ENCODE data around the gene CHAF1B. TPM values are rescaled to one million over a fixed set of nuclear protein-coding genes. Genes with fewer than 3 reads are reported as not detected.

The CHAF1B gene
- total RNA-seq, 4 donors from 2014 or later, result 1.2 to 3.9 (median 2.6) TPM

DNA sequence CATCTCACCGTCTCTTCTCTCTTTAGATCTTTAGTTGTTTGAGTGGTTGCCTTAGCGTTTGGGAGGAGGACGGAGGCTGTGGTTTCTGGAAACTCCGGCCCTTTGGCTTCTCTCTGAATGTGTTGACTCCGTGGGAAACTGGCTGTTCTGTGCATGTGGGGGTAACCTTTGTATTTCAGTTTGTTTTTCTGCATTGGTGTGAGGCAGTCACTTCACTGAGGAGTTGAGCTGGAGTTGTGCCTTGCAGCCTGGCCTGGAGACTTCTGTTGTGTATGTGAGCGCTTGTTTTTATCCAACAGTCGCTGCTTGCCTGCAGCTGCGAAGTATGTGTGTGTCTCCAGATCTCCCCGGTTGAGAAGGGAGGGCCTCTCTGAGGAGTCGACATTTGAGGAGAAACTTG lies 61.1 kb downstream of the CHAF1B start:
- DNase-seq (ENCODE audit: low spot score in 2 of 2), result no peak
- Histone ChIP-seq H3K36me3 (no peaks in the 10 kb centered on the region), H3K4me3 (no peak overlapping the region), H3K4me1 (no peaks in the 10 kb centered on the region), H3K9me3 (no peaks in the 10 kb centered on the region), H3K27ac (no peak overlapping the region), H3K27me3 (no peaks in the 10 kb centered on the region)
- no peak for TF ChIP-seq POLR2A (IDR thresholded peaks at IDR 0.05)
- TF ChIP-seq, protein P1, sequence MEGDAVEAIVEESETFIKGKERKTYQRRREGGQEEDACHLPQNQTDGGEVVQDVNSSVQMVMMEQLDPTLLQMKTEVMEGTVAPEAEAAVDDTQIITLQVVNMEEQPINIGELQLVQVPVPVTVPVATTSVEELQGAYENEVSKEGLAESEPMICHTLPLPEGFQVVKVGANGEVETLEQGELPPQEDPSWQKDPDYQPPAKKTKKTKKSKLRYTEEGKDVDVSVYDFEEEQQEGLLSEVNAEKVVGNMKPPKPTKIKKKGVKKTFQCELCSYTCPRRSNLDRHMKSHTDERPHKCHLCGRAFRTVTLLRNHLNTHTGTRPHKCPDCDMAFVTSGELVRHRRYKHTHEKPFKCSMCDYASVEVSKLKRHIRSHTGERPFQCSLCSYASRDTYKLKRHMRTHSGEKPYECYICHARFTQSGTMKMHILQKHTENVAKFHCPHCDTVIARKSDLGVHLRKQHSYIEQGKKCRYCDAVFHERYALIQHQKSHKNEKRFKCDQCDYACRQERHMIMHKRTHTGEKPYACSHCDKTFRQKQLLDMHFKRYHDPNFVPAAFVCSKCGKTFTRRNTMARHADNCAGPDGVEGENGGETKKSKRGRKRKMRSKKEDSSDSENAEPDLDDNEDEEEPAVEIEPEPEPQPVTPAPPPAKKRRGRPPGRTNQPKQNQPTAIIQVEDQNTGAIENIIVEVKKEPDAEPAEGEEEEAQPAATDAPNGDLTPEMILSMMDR (IDR thresholded peaks at IDR 0.05), result no peak
- 70% methylated on average over 10 of the region's 10 CpGs for WGBS

DNA sequence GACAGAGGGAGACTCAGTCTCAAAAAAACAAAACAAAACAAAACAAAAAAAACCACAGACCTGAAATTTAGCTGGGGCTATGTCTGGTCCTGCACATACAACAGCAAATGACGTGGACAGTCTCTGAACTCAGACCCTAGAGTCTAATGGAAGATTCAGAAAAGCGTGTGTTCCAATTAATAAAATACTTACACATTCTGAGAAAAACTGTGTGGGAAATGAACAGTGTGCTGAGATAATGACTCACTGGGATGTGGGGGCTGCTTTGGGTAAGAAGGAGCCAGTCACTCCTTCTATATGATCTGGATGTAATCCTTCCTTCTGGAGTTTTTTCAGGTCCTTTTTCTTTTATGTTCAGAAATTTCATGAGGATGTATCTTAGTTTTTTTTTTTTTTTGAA lies 65.3 kb downstream of the CHAF1B start:
- no peaks in the 10 kb centered on the region for H3K36me3 ChIP-seq
- TF ChIP-seq EP300 (IDR thresholded peaks at IDR 0.05) (no peak), POLR2A (IDR thresholded peaks at IDR 0.05) (no peak), POLR2AphosphoS5 (IDR thresholded peaks at IDR 0.05) (no peak)
- TF ChIP-seq, protein P1 (IDR thresholded peaks at IDR 0.05), result no peak
- no peak for DNase-seq (ENCODE audit: low spot score in 2 of 2)
- no peak overlapping the region for H3K4me3 ChIP-seq
- no peaks in the 10 kb centered on the region for H3K27me3 ChIP-seq
- no peaks in the 10 kb centered on the region for H3K4me1 ChIP-seq
- no peak overlapping the region for H3K27ac ChIP-seq
- WGBS, result 81% methylated on average over 2 of the region's 2 CpGs
- H3K9me3 ChIP-seq, result no peaks in the 10 kb centered on the region

DNA sequence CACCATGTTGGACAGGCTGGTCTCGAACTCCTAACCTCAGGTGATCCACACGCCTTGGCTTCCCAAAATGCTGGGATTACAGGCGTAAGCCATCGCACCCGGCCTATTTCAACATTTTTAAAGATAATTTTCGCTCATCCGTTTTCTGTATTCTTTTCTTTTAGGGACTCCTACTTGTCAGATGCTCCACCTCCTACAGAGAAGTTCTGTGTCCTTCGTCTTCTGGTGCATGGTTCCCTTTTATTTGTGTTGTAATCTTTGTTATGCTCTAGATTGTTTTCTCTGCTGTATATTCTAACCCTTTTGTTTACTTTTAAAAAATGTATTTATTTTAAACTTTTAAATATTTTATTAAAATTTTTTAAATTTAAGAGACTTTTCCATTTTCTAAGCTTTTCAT lies 66.3 kb downstream of the CHAF1B start:
- no peaks in the 10 kb centered on the region for H3K27me3 ChIP-seq
- H3K4me1 ChIP-seq, result no peaks in the 10 kb centered on the region
- 92% methylated on average over 8 of the region's 8 CpGs for WGBS
- TF ChIP-seq POLR2A (IDR thresholded peaks at IDR 0.05) (no peak), EP300 (IDR thresholded peaks at IDR 0.05) (no peak), POLR2AphosphoS5 (IDR thresholded peaks at IDR 0.05) (no peak)
- TF ChIP-seq, protein P1 (IDR thresholded peaks at IDR 0.05), result no peak
- H3K27ac ChIP-seq, result no peak overlapping the region
- H3K4me3 ChIP-seq, result no peak overlapping the region
- DNase-seq (ENCODE audit: low spot score in 2 of 2), result no peak
- no peaks in the 10 kb centered on the region for H3K36me3 ChIP-seq
- no peaks in the 10 kb centered on the region for H3K9me3 ChIP-seq

DNA sequence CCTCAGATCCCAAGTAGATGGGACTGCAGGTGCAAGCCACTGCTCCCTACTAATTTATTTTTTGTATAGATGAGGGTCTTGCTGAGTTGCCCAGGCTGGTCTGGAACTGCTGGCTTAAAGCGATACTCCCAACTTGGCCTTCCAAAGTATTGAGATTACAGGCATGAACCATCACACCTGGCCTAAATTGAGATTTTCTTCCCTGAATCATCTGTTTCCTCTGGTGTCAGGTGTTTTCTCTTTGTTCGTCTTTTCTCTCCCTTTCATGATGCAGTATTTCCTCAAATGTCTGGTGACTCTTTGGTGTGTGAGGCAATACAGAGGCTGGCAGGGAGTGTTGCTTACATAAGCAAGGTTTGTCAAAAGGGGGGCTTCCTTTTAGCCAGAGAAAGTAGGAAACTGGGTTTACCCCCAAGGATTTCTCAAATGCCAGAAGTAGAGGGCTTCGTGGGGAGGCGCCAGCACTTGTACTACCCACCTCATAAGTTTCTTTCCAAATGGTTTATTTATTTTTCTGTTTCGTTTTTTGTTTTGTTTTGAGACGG lies 67.2 kb downstream of the CHAF1B start:
- TF ChIP-seq, protein P1 (IDR thresholded peaks at IDR 0.05), result no peak
- no peak for TF ChIP-seq POLR2A (IDR thresholded peaks at IDR 0.05)
- TF ChIP-seq EP300 (IDR thresholded peaks at IDR 0.05), result no peak
- TF ChIP-seq POLR2AphosphoS5 (IDR thresholded peaks at IDR 0.05), result no peak
- no peaks in the 10 kb centered on the region for H3K36me3 ChIP-seq
- no peaks in the 10 kb centered on the region for H3K4me1 ChIP-seq
- DNase-seq (ENCODE audit: low spot score in 2 of 2), result no peak
- no peaks in the 10 kb centered on the region for H3K9me3 ChIP-seq
- no peak overlapping the region for H3K4me3 ChIP-seq
- H3K27me3 ChIP-seq, result no peaks in the 10 kb centered on the region
- H3K27ac ChIP-seq, result no peak overlapping the region
- WGBS, result 89% methylated on average over 6 of the region's 6 CpGs

DNA sequence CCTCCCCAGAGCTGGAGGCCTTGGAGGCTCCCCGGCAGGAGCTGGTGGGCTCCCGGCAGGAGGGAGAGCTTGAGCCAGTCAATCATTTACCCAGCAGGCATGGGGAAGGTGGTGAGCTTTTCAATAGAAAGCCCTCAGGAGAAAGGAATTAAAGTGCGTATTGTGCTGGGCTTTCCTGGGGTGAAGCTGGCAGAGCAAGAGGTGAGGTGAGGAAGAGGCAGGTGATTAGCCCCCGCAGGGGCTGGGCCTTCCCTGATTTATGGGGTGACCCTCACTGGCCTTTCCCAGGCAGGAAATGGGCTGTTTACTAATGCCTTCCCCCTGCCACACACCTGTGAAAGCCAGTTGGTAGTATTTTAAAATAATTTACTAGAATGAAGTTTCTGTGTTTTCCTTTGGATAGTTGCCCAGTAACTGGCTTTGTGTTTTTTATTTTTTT lies 68.9 kb downstream of the CHAF1B start:
- H3K27ac ChIP-seq, result no peak overlapping the region
- H3K36me3 ChIP-seq, result no peaks in the 10 kb centered on the region
- H3K4me1 ChIP-seq, result no peaks in the 10 kb centered on the region
- no peak for DNase-seq (ENCODE audit: low spot score in 2 of 2)
- WGBS, result 37% methylated on average over 4 of the region's 4 CpGs
- H3K27me3 ChIP-seq, result no peaks in the 10 kb centered on the region
- H3K9me3 ChIP-seq, result no peaks in the 10 kb centered on the region
- no peak for TF ChIP-seq POLR2A (IDR thresholded peaks at IDR 0.05)
- TF ChIP-seq EP300 (IDR thresholded peaks at IDR 0.05), result no peak
- TF ChIP-seq POLR2AphosphoS5 (IDR thresholded peaks at IDR 0.05), result no peak
- TF ChIP-seq, protein P1 (IDR thresholded peaks at IDR 0.05), result no peak
- no peak overlapping the region for H3K4me3 ChIP-seq

Data from suprapubic skin (tissue), 4 donors.